HepG2 (cell line): ENCODE measurements around the gene CIAPIN1. TPM values are rescaled to one million over a fixed set of nuclear protein-coding genes. Genes with fewer than 3 reads are reported as not detected.
A peak's percentile ranks its signal among the peaks of the same experiment; 100 is the strongest.

Experiments used
- CBX5 ChIP-seq: sonication (generic); formaldehyde crosslinking; IDR thresholded peaks from 2 replicates; pipeline ENCODE4 v1.4.0; 2020; ENCODE audit warnings: missing genetic modification reagents, borderline replicate concordance
- CCDC6 ChIP-seq: sonication (generic); formaldehyde crosslinking; IDR thresholded peaks from 2 replicates; pipeline ENCODE4 v1.8.1; 2022; ENCODE audit warnings: mild to moderate bottlenecking, missing genetic modification reagents, moderate library complexity
- EED ChIP-seq: sonication (generic); formaldehyde crosslinking; IDR thresholded peaks from 2 replicates; pipeline ENCODE4 v1.5.0; 2020; ENCODE audit warnings: mild to moderate bottlenecking, missing genetic modification reagents
- ESRRA ChIP-seq: sonication (generic); formaldehyde crosslinking; IDR thresholded peaks from 2 replicates; pipeline ENCODE4 v1.5.1; 2020; ENCODE audit warnings: mild to moderate bottlenecking, low read depth, missing genetic modification reagents
- FLYWCH1 ChIP-seq: sonication (generic); formaldehyde crosslinking; IDR thresholded peaks from 2 replicates; pipeline ENCODE4 v1.8.1; 2023; ENCODE audit warnings: mild to moderate bottlenecking, missing genetic modification reagents
- JUND ChIP-seq: sonication (generic); formaldehyde crosslinking; IDR thresholded peaks from 2 replicates; pipeline ENCODE4 v1.8.0; 2022; ENCODE audit warnings: mild to moderate bottlenecking, missing genetic modification reagents
- KLF11 ChIP-seq: IDR thresholded peaks from 2 replicates; pipeline ENCODE4 v1.6.1; 2016; ENCODE audit warnings: missing compliant biosample characterization
- NR2F6 ChIP-seq, 2 experiments: IDR thresholded peaks; 2 replicates each; pipeline ENCODE4 v1.6.1; 2016; ENCODE audit warnings: antibody characterized with exemption in 1 of 2, mild to moderate bottlenecking in 1 of 2
- PRDM10 ChIP-seq: sonication (generic); formaldehyde crosslinking; IDR thresholded peaks from 2 replicates; pipeline ENCODE4 v1.4.0; 2020; ENCODE audit warnings: low read depth, missing genetic modification reagents
- SOX13 ChIP-seq, 3 experiments: fragments of 450-650 bp in 1 of 3; sonication (generic) in 1 of 3; formaldehyde crosslinking in 1 of 3; IDR thresholded peaks in 2 of 3; conservative IDR thresholded peaks in 1 of 3; 2 replicates each; pipeline versions ENCODE4 v1.5.0 to v1.6.1; 2016 to 2020; ENCODE audit warnings: antibody characterized with exemption in 1 of 3, mild to moderate bottlenecking in 1 of 3, missing compliant biosample characterization in 1 of 3, missing genetic modification reagents in 1 of 3, moderate library complexity in 1 of 3
- SRSF9 ChIP-seq: fragments of 200-400 bp; formaldehyde crosslinking; IDR thresholded peaks from 2 replicates; pipeline ENCODE4 v1.6.1; 2018; ENCODE audit warnings: borderline replicate concordance, mild to moderate bottlenecking, low read depth, low read length; ENCODE audit not compliant: insufficient read depth, poor library complexity, severe bottlenecking
- ZFX ChIP-seq: sonication (generic); formaldehyde crosslinking; IDR thresholded peaks from 2 replicates; pipeline ENCODE4 v1.4.0; 2020; ENCODE audit warnings: mild to moderate bottlenecking, low read depth, missing genetic modification reagents, moderate library complexity
- ZNF207 ChIP-seq: fragments of 450-650 bp; IDR thresholded peaks from 2 replicates; pipeline ENCODE4 v1.6.1; 2016; ENCODE audit warnings: antibody characterized with exemption, borderline replicate concordance
- ZNF234 ChIP-seq: sonication (generic); formaldehyde crosslinking; conservative IDR thresholded peaks from 2 replicates; pipeline ENCODE4 v1.5.1; 2020; ENCODE audit warnings: mild to moderate bottlenecking, missing genetic modification reagents
- ZNF33B ChIP-seq: sonication (generic); formaldehyde crosslinking; IDR thresholded peaks from 2 replicates; pipeline ENCODE4 v1.5.1; 2020; ENCODE audit warnings: mild to moderate bottlenecking, missing genetic modification reagents
- ZNF746 ChIP-seq: sonication (generic); formaldehyde crosslinking; IDR thresholded peaks from 2 replicates; pipeline ENCODE4 v1.8.0; 2022; ENCODE audit warnings: mild to moderate bottlenecking, missing genetic modification reagents
- ZNF770 ChIP-seq: sonication (generic); formaldehyde crosslinking; IDR thresholded peaks from 2 replicates; pipeline ENCODE4 v1.5.0; 2020; ENCODE audit warnings: mild to moderate bottlenecking, missing genetic modification reagents
- polyA plus RNA-seq, 8 experiments: library from polyadenylated mRNA; depleted of rRNA in 3 of 8; stranded (reverse) in 7 of 8; unstranded in 1 of 8; fragments of >200 nt; fragmentation: Illumina TruSeq in 4 of 8; extraction: Trizol in 4 of 8; gene quantifications; 2 replicates each; pipeline versions ENCODE4 v1.2.1 to v1.2.3, GENCODE V29; 2011 to 2016; ENCODE audit warnings: low read depth in 4 of 8, missing spikeins in 1 of 8, mixed read lengths in 1 of 8; ENCODE audit not compliant: insufficient read depth in 1 of 8
- total RNA-seq, 5 experiments: library from RNA; depleted of rRNA; stranded (reverse); fragments of >200 nt; fragmentation: Illumina TruSeq; extraction: Trizol; gene quantifications; 2 replicates each; pipeline ENCODE4 v1.2.3, GENCODE V29; 2016; ENCODE audit warnings: low read depth in 1 of 5
- TF ChIP-seq, protein P1 (sequence below): IDR thresholded peaks from 2 replicates; pipeline ENCODE4 v1.6.1; 2016
- TF ChIP-seq, protein P2 (sequence below): sonication (generic); formaldehyde crosslinking; IDR thresholded peaks from 2 replicates; pipeline ENCODE4 v1.8.1; 2023; ENCODE audit warnings: mild to moderate bottlenecking, missing genetic modification reagents
- TF ChIP-seq, protein P3 (sequence below): sonication (generic); formaldehyde crosslinking; IDR thresholded peaks from 2 replicates; pipeline ENCODE4 v1.4.0; 2020; ENCODE audit warnings: missing genetic modification reagents; ENCODE audit errors: not compliant biosample characterization

CIAPIN1 gene
- total and polyA plus RNA-seq, 2 of the 13 experiments (the other 11 are each of a cell fraction or from before 2014, with no cell fraction given) = 69.3 to 89.7 TPM

GRCh38 chr16:57471852-57472664 lies 24.9 kb upstream of the CIAPIN1 start (continued):
- TF ChIP-seq, protein P1, sequence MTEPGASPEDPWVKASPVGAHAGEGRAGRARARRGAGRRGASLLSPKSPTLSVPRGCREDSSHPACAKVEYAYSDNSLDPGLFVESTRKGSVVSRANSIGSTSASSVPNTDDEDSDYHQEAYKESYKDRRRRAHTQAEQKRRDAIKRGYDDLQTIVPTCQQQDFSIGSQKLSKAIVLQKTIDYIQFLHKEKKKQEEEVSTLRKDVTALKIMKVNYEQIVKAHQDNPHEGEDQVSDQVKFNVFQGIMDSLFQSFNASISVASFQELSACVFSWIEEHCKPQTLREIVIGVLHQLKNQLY (CRISPR knock-in tag) = peak; percentile 70
- TF ChIP-seq JUND (CRISPR knock-in tag) (peak; percentile 69), SRSF9 (no peak), FLYWCH1 (CRISPR knock-in tag) (no peak), PRDM10 (CRISPR knock-in tag) (peak; percentile 91), CBX5 (CRISPR knock-in tag) (no peak), ZNF33B (CRISPR knock-in tag) (no peak), ESRRA (CRISPR knock-in tag) (peak; percentile 86), ZNF746 (CRISPR knock-in tag) (peak; percentile 91), KLF11 (CRISPR knock-in tag) (peak; percentile 68; the same call in 1 of the 2 replicates), SOX13 (IDR thresholded peaks at IDR 0.05) (no peak), SOX13 (CRISPR knock-in tag; conservative IDR thresholded peaks at IDR 0.05 in 1 of 2, IDR thresholded peaks at IDR 0.05 in 1 of 2) (peak; percentile 58 to 59; a peak in 2 of 4 replicates), ZNF770 (CRISPR knock-in tag) (peak; percentile 37; the same call in 1 of the 2 replicates), NR2F6 (IDR thresholded peaks at IDR 0.05) (peak; percentile 47; the same call in 1 of the 2 replicates), NR2F6 (CRISPR knock-in tag; IDR thresholded peaks at IDR 0.05) (peak; percentile 88), ZNF207 (no peak), EED (no peak), CCDC6 (no peak; the same call in 1 of the 2 replicates), ZFX (CRISPR knock-in tag) (0 out of 2 replicates have a peak, but pooled peaks have one; percentile 20), ZNF234 (CRISPR knock-in tag) (no peak)
- TF ChIP-seq, protein P2, sequence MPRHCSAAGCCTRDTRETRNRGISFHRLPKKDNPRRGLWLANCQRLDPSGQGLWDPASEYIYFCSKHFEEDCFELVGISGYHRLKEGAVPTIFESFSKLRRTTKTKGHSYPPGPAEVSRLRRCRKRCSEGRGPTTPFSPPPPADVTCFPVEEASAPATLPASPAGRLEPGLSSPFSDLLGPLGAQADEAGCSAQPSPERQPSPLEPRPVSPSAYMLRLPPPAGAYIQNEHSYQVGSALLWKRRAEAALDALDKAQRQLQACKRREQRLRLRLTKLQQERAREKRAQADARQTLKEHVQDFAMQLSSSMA (CRISPR knock-in tag) = no peak
- TF ChIP-seq, protein P3, sequence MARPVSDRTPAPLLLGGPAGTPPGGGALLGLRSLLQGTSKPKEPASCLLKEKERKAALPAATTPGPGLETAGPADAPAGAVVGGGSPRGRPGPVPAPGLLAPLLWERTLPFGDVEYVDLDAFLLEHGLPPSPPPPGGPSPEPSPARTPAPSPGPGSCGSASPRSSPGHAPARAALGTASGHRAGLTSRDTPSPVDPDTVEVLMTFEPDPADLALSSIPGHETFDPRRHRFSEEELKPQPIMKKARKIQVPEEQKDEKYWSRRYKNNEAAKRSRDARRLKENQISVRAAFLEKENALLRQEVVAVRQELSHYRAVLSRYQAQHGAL (CRISPR knock-in tag) = no peak
